Right atrium auricular region (tissue), 2 donors: ENCODE data around the gene NCDN. TPM values are rescaled to one million over a fixed set of nuclear protein-coding genes. Genes with fewer than 3 reads are reported as not detected.

Experiments
- DNase-seq: peaks from one replicate; pipeline ENCODE4 v3.0.0-alpha.2; 2019; ENCODE audit warnings: low spot score
- H3K27ac ChIP-seq, 2 donors: fragments of 200-600 bp; sonication (generic); 1 replicate in 1 of 2; 2 replicates in 1 of 2; pipeline ENCODE4 v1.5.1; 2016 to 2019
- H3K27me3 ChIP-seq, 2 donors: fragments of 200-600 bp; sonication (generic); one replicate each; pipeline versions ENCODE4 v1.5.1 to v1.6.0; 2017 to 2019
- H3K36me3 ChIP-seq: fragments of 200-600 bp; sonication (generic); one replicate; pipeline ENCODE4 v1.5.1; 2016
- H3K4me1 ChIP-seq, 2 donors: fragments of 200-600 bp; sonication (generic); one replicate each; pipeline versions ENCODE4 v1.5.1 to v1.6.0; 2017 to 2019
- H3K4me3 ChIP-seq, 2 donors: fragments of 200-600 bp; sonication (generic); 1 replicate in 1 of 2; 2 replicates in 1 of 2; pipeline ENCODE4 v1.5.1; 2017 to 2019; ENCODE audit warnings: mild to moderate bottlenecking in 1 of 2, moderate library complexity in 1 of 2
- H3K9me3 ChIP-seq, 2 donors: fragments of 200-600 bp; sonication (generic); one replicate each; pipeline ENCODE4 v1.5.1; 2019
- total RNA-seq, 2 donors: library from RNA; depleted of rRNA; stranded (reverse); fragments of >200 nt; gene quantifications; one replicate each; pipeline ENCODE4 v1.1.0, GENCODE V29; 2016
- TF ChIP-seq, protein P1 (sequence below), 2 donors: fragments of 200-600 bp; sonication (generic); IDR thresholded peaks; one replicate each; pipeline ENCODE4 v1.5.1; 2019; ENCODE audit warnings: antibody characterized with exemption in 2 of 2

NCDN gene
- total RNA-seq, 2 donors from 2014 or later, result 30.6 to 33.7 TPM

DNA sequence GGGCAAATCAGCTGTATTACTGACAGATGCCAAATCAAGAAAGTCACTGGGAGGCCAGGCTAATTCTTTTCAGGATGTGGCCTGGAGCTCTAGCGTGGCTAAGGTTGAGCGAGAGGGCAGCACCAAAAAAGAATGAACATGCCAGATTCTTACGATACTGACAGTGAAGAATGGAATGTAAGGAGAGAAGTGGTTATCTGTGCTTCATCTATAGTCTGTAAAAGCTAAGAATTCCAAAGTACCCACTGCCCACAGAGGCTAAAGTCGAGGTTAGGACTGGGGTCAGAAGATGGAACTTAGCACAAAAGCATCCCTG, 48.2 kb downstream of the NCDN start:
- no peak overlapping the region for H3K27ac ChIP-seq
- H3K27me3 ChIP-seq, result no peaks in the 10 kb centered on the region
- peaks cover 72% of the 10 kb centered on the region for H3K36me3 ChIP-seq
- H3K4me1 ChIP-seq, result no peaks in the 10 kb centered on the region
- DNase-seq, result no peak
- TF ChIP-seq, protein P1, sequence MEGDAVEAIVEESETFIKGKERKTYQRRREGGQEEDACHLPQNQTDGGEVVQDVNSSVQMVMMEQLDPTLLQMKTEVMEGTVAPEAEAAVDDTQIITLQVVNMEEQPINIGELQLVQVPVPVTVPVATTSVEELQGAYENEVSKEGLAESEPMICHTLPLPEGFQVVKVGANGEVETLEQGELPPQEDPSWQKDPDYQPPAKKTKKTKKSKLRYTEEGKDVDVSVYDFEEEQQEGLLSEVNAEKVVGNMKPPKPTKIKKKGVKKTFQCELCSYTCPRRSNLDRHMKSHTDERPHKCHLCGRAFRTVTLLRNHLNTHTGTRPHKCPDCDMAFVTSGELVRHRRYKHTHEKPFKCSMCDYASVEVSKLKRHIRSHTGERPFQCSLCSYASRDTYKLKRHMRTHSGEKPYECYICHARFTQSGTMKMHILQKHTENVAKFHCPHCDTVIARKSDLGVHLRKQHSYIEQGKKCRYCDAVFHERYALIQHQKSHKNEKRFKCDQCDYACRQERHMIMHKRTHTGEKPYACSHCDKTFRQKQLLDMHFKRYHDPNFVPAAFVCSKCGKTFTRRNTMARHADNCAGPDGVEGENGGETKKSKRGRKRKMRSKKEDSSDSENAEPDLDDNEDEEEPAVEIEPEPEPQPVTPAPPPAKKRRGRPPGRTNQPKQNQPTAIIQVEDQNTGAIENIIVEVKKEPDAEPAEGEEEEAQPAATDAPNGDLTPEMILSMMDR (IDR thresholded peaks at IDR 0.05), result no peak
- H3K4me3 ChIP-seq, result no peak overlapping the region
- no peaks in the 10 kb centered on the region for H3K9me3 ChIP-seq

- Histone ChIP-seq H3K27ac (no peak overlapping the region), H3K36me3 (peaks cover 22% of the 10 kb centered on the region), H3K9me3 (no peaks in the 10 kb centered on the region), H3K27me3 (no peaks in the 10 kb centered on the region), H3K4me1 (no peaks in the 10 kb centered on the region), H3K4me3 (no peak overlapping the region)
- DNase-seq, result no peak
- TF ChIP-seq, protein P1 (IDR thresholded peaks at IDR 0.05), result no peak
Observed at GRCh38 chr1:35611655-35612054, 54.1 kb downstream of the NCDN start.

GRCh38 chr1:35615440-35615839, 57.8 kb downstream of the NCDN start:
- H3K9me3 ChIP-seq, result no peaks in the 10 kb centered on the region
- H3K27me3 ChIP-seq, result no peaks in the 10 kb centered on the region
- H3K27ac ChIP-seq, result no peak overlapping the region
- peaks cover 6% of the 10 kb centered on the region for H3K36me3 ChIP-seq
- TF ChIP-seq, protein P1 (IDR thresholded peaks at IDR 0.05), result no peak
- no peak overlapping the region for H3K4me3 ChIP-seq
- no peaks in the 10 kb centered on the region for H3K4me1 ChIP-seq
- DNase-seq, result no peak

Other genes with a start within 250 kb of the NCDN start
- 10 to 100 TPM; 62.5 to 95.0 TPM for gene KIAA0319L, start 396 bp upstream of the NCDN start, total RNA-seq
- not detected for gene TFAP2E, start 15.5 kb downstream of the NCDN start, total RNA-seq
- 10 to 100 TPM; 30.4 to 31.7 TPM for gene PSMB2, start 83.7 kb downstream of the NCDN start, total RNA-seq
- gene C1orf216, start 161.1 kb downstream of the NCDN start, total RNA-seq, result 10 to 100 TPM; 13.1 to 16.1 TPM
- 1 to 10 TPM in 1 of 2 donors, under 1 TPM in 1; 0.08 to 1.1 TPM for gene CLSPN, start 212.2 kb downstream of the NCDN start, total RNA-seq